H9 (cell line): Measurements from ENCODE around the gene EFNA1. TPM values are rescaled to one million over a fixed set of nuclear protein-coding genes. Genes with fewer than 3 reads are reported as not detected.

Experiments
- DNase-seq: peaks from one replicate; pipeline ENCODE4 v3.0.0-alpha.2; 2017
- H2AFZ ChIP-seq: one replicate; pipeline ENCODE4 v1.6.1; 2013; ENCODE audit warnings: mild to moderate bottlenecking, low read length, control low read depth, moderate library complexity
- H2AK5ac ChIP-seq: 2 replicates; pipeline ENCODE4 v1.6.1; 2013; ENCODE audit warnings: low read length, control low read depth, mixed read lengths; ENCODE audit not compliant: insufficient read length
- H2BK120ac ChIP-seq: one replicate; pipeline ENCODE4 v1.6.1; 2013; ENCODE audit warnings: low read depth, mild to moderate bottlenecking, low read length, control low read depth, inconsistent platforms; ENCODE audit not compliant: poor library complexity, severe bottlenecking
- H2BK12ac ChIP-seq: 2 replicates; pipeline ENCODE4 v1.6.1; 2013; ENCODE audit warnings: low read length, control low read depth, mixed read lengths, low read depth; ENCODE audit not compliant: insufficient read length
- H2BK15ac ChIP-seq: 2 replicates; pipeline ENCODE4 v1.6.1; 2013; ENCODE audit warnings: low read depth, low read length, control low read depth
- H2BK20ac ChIP-seq: one replicate; pipeline ENCODE4 v1.6.1; 2013; ENCODE audit warnings: low read depth, mild to moderate bottlenecking, low read length, control low read depth, inconsistent platforms; ENCODE audit not compliant: poor library complexity, severe bottlenecking
- H2BK5ac ChIP-seq: 2 replicates; pipeline ENCODE4 v1.6.1; 2013; ENCODE audit warnings: low read length, control low read depth, mixed read lengths; ENCODE audit not compliant: insufficient read length
- H3K14ac ChIP-seq: 2 replicates; pipeline ENCODE4 v1.6.1; 2013; ENCODE audit warnings: low read length, control low read depth; ENCODE audit not compliant: insufficient read depth
- H3K18ac ChIP-seq: 2 replicates; pipeline ENCODE4 v1.6.1; 2013; ENCODE audit warnings: low read depth, mild to moderate bottlenecking, mixed read lengths, low read length, control low read depth; ENCODE audit not compliant: insufficient read length
- H3K23ac ChIP-seq: 2 replicates; pipeline ENCODE4 v1.6.1; 2013; ENCODE audit warnings: low read length, control low read depth, mixed read lengths, low read depth; ENCODE audit not compliant: insufficient read length
- H3K23me2 ChIP-seq: 2 replicates; pipeline ENCODE4 v1.6.1; 2013; ENCODE audit warnings: low read depth, mild to moderate bottlenecking, mixed read lengths, low read length, control low read depth; ENCODE audit not compliant: insufficient read length, poor library complexity, severe bottlenecking
- H3K27ac ChIP-seq: 2 replicates; pipeline ENCODE4 v1.5.1; 2013; ENCODE audit warnings: low read length, control low read depth, mixed read lengths, low read depth; ENCODE audit not compliant: insufficient read length
- H3K27me3 ChIP-seq: 2 replicates; pipeline ENCODE4 v1.6.1; 2013; ENCODE audit warnings: low read length, control low read depth, inconsistent platforms; ENCODE audit not compliant: insufficient read depth
- H3K4ac ChIP-seq: 2 replicates; pipeline ENCODE4 v1.6.1; 2013; ENCODE audit warnings: low read depth, mild to moderate bottlenecking, control low read depth, inconsistent platforms, low read length, moderate library complexity
- H3K4me1 ChIP-seq: 2 replicates; pipeline ENCODE4 v1.6.1; 2013; ENCODE audit warnings: low read length, control low read depth, inconsistent platforms; ENCODE audit not compliant: insufficient read depth
- H3K4me2 ChIP-seq: 2 replicates; pipeline ENCODE4 v1.6.1; 2013; ENCODE audit warnings: low read length, control low read depth, mixed read lengths; ENCODE audit not compliant: insufficient read length, insufficient read depth
- H3K56ac ChIP-seq: 2 replicates; pipeline ENCODE4 v1.6.1; 2013; ENCODE audit warnings: low read depth, mild to moderate bottlenecking, mixed read lengths, low read length, control low read depth; ENCODE audit not compliant: insufficient read length
- H3K79me1 ChIP-seq: 2 replicates; pipeline ENCODE4 v1.6.1; 2013; ENCODE audit warnings: low read depth, mild to moderate bottlenecking, moderate library complexity, low read length, control low read depth, inconsistent platforms; ENCODE audit not compliant: insufficient read depth, poor library complexity, severe bottlenecking
- H3K79me2 ChIP-seq: 2 replicates; pipeline ENCODE4 v1.6.1; 2013; ENCODE audit warnings: low read length, control low read depth, inconsistent platforms; ENCODE audit not compliant: insufficient read depth
- H3K9ac ChIP-seq: 2 replicates; pipeline ENCODE4 v1.6.1; 2013; ENCODE audit warnings: low read length, control low read depth, mixed read lengths; ENCODE audit not compliant: insufficient read length; ENCODE audit errors: extremely low read depth
- H3K9me3 ChIP-seq: one replicate; pipeline ENCODE4 v1.6.1; 2013; ENCODE audit warnings: low read depth, low read length, inconsistent platforms; ENCODE audit not compliant: control insufficient read depth
- H3T11ph ChIP-seq: one replicate; pipeline ENCODE4 v1.6.1; 2013; ENCODE audit warnings: mild to moderate bottlenecking, low read length, control low read depth, inconsistent platforms
- H4K20me1 ChIP-seq: one replicate; pipeline ENCODE4 v1.6.1; 2013; ENCODE audit not compliant: control insufficient read depth, insufficient read length, insufficient read depth
- H4K5ac ChIP-seq: 2 replicates; pipeline ENCODE4 v1.6.1; 2013; ENCODE audit warnings: low read depth, mild to moderate bottlenecking, mixed read lengths, low read length, control low read depth; ENCODE audit not compliant: insufficient read length
- H4K8ac ChIP-seq: replicated peaks from 2 replicates; pipeline ENCODE4 v1.6.1; 2013; ENCODE audit warnings: low read length, control low read depth, mixed read lengths, low read depth; ENCODE audit not compliant: insufficient read length
- H4K91ac ChIP-seq: 2 replicates; pipeline ENCODE4 v1.6.1; 2013; ENCODE audit warnings: low read depth, mild to moderate bottlenecking, moderate library complexity, mixed read lengths, low read length, control low read depth; ENCODE audit not compliant: insufficient read length
- H3K27ac Mint-ChIP-seq, 3 experiments: 2 replicates in 2 of 3; 3 replicates in 1 of 3; pipeline ENCODE4 v1.8.0; 2020 to 2021; ENCODE audit warnings: mixed read lengths in 3 of 3, mild to moderate bottlenecking in 1 of 3, moderate library complexity in 1 of 3
- H3K27me3 Mint-ChIP-seq: 2 replicates; pipeline ENCODE4 v1.8.0; 2021; ENCODE audit warnings: low read depth, mild to moderate bottlenecking, moderate library complexity, mixed read lengths
- H3K36me3 Mint-ChIP-seq, 3 experiments: 2 replicates in 2 of 3; 3 replicates in 1 of 3; pipeline ENCODE4 v1.8.0; 2020 to 2021; ENCODE audit warnings: low read depth in 3 of 3, mixed read lengths in 3 of 3; ENCODE audit not compliant: insufficient read depth in 1 of 3
- H3K4me1 Mint-ChIP-seq, 2 experiments: 2 replicates each; pipeline ENCODE4 v1.8.0; 2020; ENCODE audit warnings: mixed read lengths in 2 of 2
- H3K4me3 Mint-ChIP-seq, 2 experiments: 2 replicates in 1 of 2; 3 replicates in 1 of 2; pipeline ENCODE4 v1.8.0; 2020 to 2021; ENCODE audit warnings: mild to moderate bottlenecking in 2 of 2, mixed read lengths in 2 of 2, moderate library complexity in 1 of 2
- H3K9me3 Mint-ChIP-seq, 2 experiments: 2 replicates in 1 of 2; 3 replicates in 1 of 2; pipeline ENCODE4 v1.8.0; 2020; ENCODE audit warnings: mild to moderate bottlenecking in 2 of 2, mixed read lengths in 2 of 2, moderate library complexity in 1 of 2
- CTCF ChIP-seq: fragments of 200-600 bp; sonication (generic); conservative IDR thresholded peaks from 3 replicates; pipeline ENCODE4 v1.8.0; 2021; ENCODE audit warnings: antibody characterized with exemption, mild to moderate bottlenecking
- WGBS: extraction: QIAGEN DNeasy Blood & Tissue Kit; methylation state at CpG from one replicate; pipeline ENCODE4 v1.1.7; 2013; ENCODE audit warnings: missing lambda C conversion rate, low lambda C conversion rate, mixed read lengths; ENCODE audit not compliant: insufficient read length; ENCODE audit errors: extremely low coverage; 5-methylcytosine and 5-hydroxymethylcytosine counted together
- total RNA-seq: library from RNA; stranded (reverse); gene quantifications from 2 replicates; pipeline ENCODE4 v1.2.1, GENCODE V29; 2021

EFNA1 gene
- total RNA-seq, 1 experiment from 2014 or later, result 1.4 TPM

GRCh38 chr1:155083865-155084721, 43.6 kb upstream of the EFNA1 start:
- Histone ChIP-seq H2AFZ (no peak overlapping the region), H4K91ac (no peak overlapping the region), H3K4me2 (peak overlapping the region; percentile 5), H3K18ac (no peak overlapping the region), H3K14ac (no peak overlapping the region), H3K4me1 (no peaks in the 10 kb centered on the region), H2BK20ac (no peak overlapping the region), H3K9me3 (no peaks in the 10 kb centered on the region), H2BK12ac (no peak overlapping the region), H3K27ac (no peak overlapping the region), H2BK15ac (no peak overlapping the region), H3K4ac (no peak overlapping the region), H2BK120ac (no peak overlapping the region), H3K56ac (no peak overlapping the region), H2BK5ac (no peak overlapping the region), H3K79me1 (no peaks in the 10 kb centered on the region), H3K9ac (no peak overlapping the region), H3K23ac (no peak overlapping the region), H3K27me3 (peaks cover 44% of the 10 kb centered on the region), H4K20me1 (no peaks in the 10 kb centered on the region), H3K23me2 (peaks cover 29% of the 10 kb centered on the region), H3K79me2 (no peaks in the 10 kb centered on the region), H2AK5ac (no peak overlapping the region), H4K8ac (no peak overlapping the region), H3T11ph (no peak overlapping the region), H4K5ac (no peak overlapping the region)
- TF ChIP-seq CTCF, result no peak
- no peak for DNase-seq
- peaks cover 0 to 6% of the 10 kb centered on the region in 2 experiments; a peak in 3 of 5 replicates for H3K9me3 Mint-ChIP-seq
- H3K27me3 Mint-ChIP-seq, result peaks cover 62% of the 10 kb centered on the region
- WGBS, result no CpG with 5 or more reads among the region's 21 CpGs
- no peak overlapping the region for H3K27ac Mint-ChIP-seq
- H3K4me3 Mint-ChIP-seq, result peak overlapping the region; percentile 94 to 96
- 0 out of 7 replicates have a peak, but pooled peaks cover 0 to 4% (median 0%) of the 10 kb centered on the region in 3 experiments for H3K36me3 Mint-ChIP-seq
- peaks cover 28 to 48% of the 10 kb centered on the region in 2 experiments for H3K4me1 Mint-ChIP-seq
